ENCODE data around the gene TUBB2A.

TUBB2A gene

GRCh38 chr6:3125815-3126214, 31.5 kb downstream of the TUBB2A start:
- Histone ChIP-seq H3K9me3 (ENCODE audit: control insufficient read depth in 5 of 5, low read length in 5 of 5) (no peaks in the 10 kb centered on the region), H3K27me3 (ENCODE audit: control insufficient read depth in 5 of 5, insufficient read depth in 4 of 5, low read length in 5 of 5) (no peaks in the 10 kb centered on the region), H3K27ac (ENCODE audit: low read depth, low read length) (peak overlapping the region; percentile 23), H3K36me3 (ENCODE audit: control insufficient read depth in 5 of 5, insufficient read depth in 5 of 5, low read length in 5 of 5) (peaks cover 6 to 31% (median 25%) of the 10 kb centered on the region in 5 donors), H3K4me3 (ENCODE audit: low read depth in 1 of 5, low read length in 5 of 5) (no peak overlapping the region), H3K4me1 (ENCODE audit: control insufficient read depth in 5 of 5, insufficient read depth in 5 of 5, low read length in 5 of 5) (peaks cover 0 to 10% (median 5%) of the 10 kb centered on the region in 5 donors), H3K9ac (ENCODE audit: low read length in 5 of 5) (peak overlapping the region in 1 of 5 donors; percentile 7)

- H3K36me3 ChIP-seq (ENCODE audit: control insufficient read depth in 5 of 5, insufficient read depth in 5 of 5, low read length in 5 of 5): peaks cover 4 to 19% (median 13%) of the 10 kb centered on the region in 5 donors
- H3K4me3 ChIP-seq (ENCODE audit: low read depth in 1 of 5, low read length in 5 of 5): no peak overlapping the region
- no peak overlapping the region for H3K9ac ChIP-seq (ENCODE audit: low read length in 5 of 5)
- no peak overlapping the region for H3K27ac ChIP-seq (ENCODE audit: low read depth, low read length)
- peaks cover 0 to 22% (median 13%) of the 10 kb centered on the region in 5 donors for H3K4me1 ChIP-seq (ENCODE audit: control insufficient read depth in 5 of 5, insufficient read depth in 5 of 5, low read length in 5 of 5)
- H3K27me3 ChIP-seq (ENCODE audit: control insufficient read depth in 5 of 5, insufficient read depth in 4 of 5, low read length in 5 of 5): no peaks in the 10 kb centered on the region
- no peaks in the 10 kb centered on the region for H3K9me3 ChIP-seq (ENCODE audit: control insufficient read depth in 5 of 5, low read length in 5 of 5)
Observed at GRCh38 chr6:3124667-3125066, 32.7 kb downstream of the TUBB2A start.

GRCh38 chr6:3122823-3123182, 34.5 kb downstream of the TUBB2A start:
- H3K27ac ChIP-seq (ENCODE audit: low read depth, low read length): no peak overlapping the region
- no peaks in the 10 kb centered on the region for H3K27me3 ChIP-seq (ENCODE audit: control insufficient read depth in 5 of 5, insufficient read depth in 4 of 5, low read length in 5 of 5)
- no peak overlapping the region for H3K9ac ChIP-seq (ENCODE audit: low read length in 5 of 5)
- no peak overlapping the region for H3K4me3 ChIP-seq (ENCODE audit: low read depth in 1 of 5, low read length in 5 of 5)
- H3K4me1 ChIP-seq (ENCODE audit: control insufficient read depth in 5 of 5, insufficient read depth in 5 of 5, low read length in 5 of 5): peaks cover 5 to 32% (median 23%) of the 10 kb centered on the region in 5 donors
- no peaks in the 10 kb centered on the region for H3K9me3 ChIP-seq (ENCODE audit: control insufficient read depth in 5 of 5, low read length in 5 of 5)
- peaks cover 0 to 3% (median 0%) of the 10 kb centered on the region in 5 donors for H3K36me3 ChIP-seq (ENCODE audit: control insufficient read depth in 5 of 5, insufficient read depth in 5 of 5, low read length in 5 of 5)

GRCh38 chr6:3120765-3121089, 36.6 kb downstream of the TUBB2A start:
- Histone ChIP-seq H3K27ac (ENCODE audit: low read depth, low read length) (peak overlapping the region; percentile 45), H3K9me3 (ENCODE audit: control insufficient read depth in 5 of 5, low read length in 5 of 5) (no peaks in the 10 kb centered on the region), H3K36me3 (ENCODE audit: control insufficient read depth in 5 of 5, insufficient read depth in 5 of 5, low read length in 5 of 5) (peaks cover 0 to 6% (median 0%) of the 10 kb centered on the region in 5 donors), H3K4me1 (ENCODE audit: control insufficient read depth in 5 of 5, insufficient read depth in 5 of 5, low read length in 5 of 5) (peaks cover 5 to 46% (median 38%) of the 10 kb centered on the region in 5 donors), H3K27me3 (ENCODE audit: control insufficient read depth in 5 of 5, insufficient read depth in 4 of 5, low read length in 5 of 5) (no peaks in the 10 kb centered on the region), H3K9ac (ENCODE audit: low read length in 5 of 5) (peak overlapping the region in 1 of 5 donors; percentile 7), H3K4me3 (ENCODE audit: low read depth in 1 of 5, low read length in 5 of 5) (no peak overlapping the region)

GRCh38 chr6:3119040-3119723, 38.2 kb downstream of the TUBB2A start:
- Histone ChIP-seq H3K27me3 (ENCODE audit: control insufficient read depth in 5 of 5, insufficient read depth in 4 of 5, low read length in 5 of 5) (no peaks in the 10 kb centered on the region), H3K4me3 (ENCODE audit: low read depth in 1 of 5, low read length in 5 of 5) (peak overlapping the region; percentile 78 to 90 (median 86)), H3K9ac (ENCODE audit: low read length in 5 of 5) (peak overlapping the region; percentile 74 to 89 (median 85)), H3K9me3 (ENCODE audit: control insufficient read depth in 5 of 5, low read length in 5 of 5) (no peaks in the 10 kb centered on the region), H3K4me1 (ENCODE audit: control insufficient read depth in 5 of 5, insufficient read depth in 5 of 5, low read length in 5 of 5) (peaks cover 5 to 43% (median 41%) of the 10 kb centered on the region in 5 donors), H3K27ac (ENCODE audit: low read depth, low read length) (peak overlapping the region; percentile 90), H3K36me3 (ENCODE audit: control insufficient read depth in 5 of 5, insufficient read depth in 5 of 5, low read length in 5 of 5) (peaks cover 0 to 16% (median 12%) of the 10 kb centered on the region in 5 donors)

- Histone ChIP-seq H3K27me3 (ENCODE audit: control insufficient read depth in 5 of 5, insufficient read depth in 4 of 5, low read length in 5 of 5) (no peaks in the 10 kb centered on the region), H3K4me3 (ENCODE audit: low read depth in 1 of 5, low read length in 5 of 5) (peak within 1 kb of the TSS; percentile 78 to 90 (median 86)), H3K9ac (ENCODE audit: low read length in 5 of 5) (peak within 1 kb of the TSS; percentile 74 to 89 (median 85)), H3K36me3 (ENCODE audit: control insufficient read depth in 5 of 5, insufficient read depth in 5 of 5, low read length in 5 of 5) (peaks cover 0 to 22% (median 19%) of the 10 kb centered on the region in 5 donors), H3K27ac (ENCODE audit: low read depth, low read length) (peak within 1 kb of the TSS; percentile 90), H3K4me1 (ENCODE audit: control insufficient read depth in 5 of 5, insufficient read depth in 5 of 5, low read length in 5 of 5) (peaks cover 5 to 44% (median 43%) of the 10 kb centered on the region in 5 donors), H3K9me3 (ENCODE audit: control insufficient read depth in 5 of 5, low read length in 5 of 5) (no peaks in the 10 kb centered on the region)
Observed at GRCh38 chr6:3118353-3119039, 38.8 kb downstream of the TUBB2A start, which contains the start of gene BPHL. Gene BPHL (plus strand): TSS chr6:3118711. CDS start chr6:3118741, 30 bp downstream.

GRCh38 chr6:3117912-3118352, 39.4 kb downstream of the TUBB2A start:
- Histone ChIP-seq H3K9ac (ENCODE audit: low read length in 5 of 5) (peak overlapping the region in 3 of 5 donors; percentile 66 to 83 (median 74)), H3K4me1 (ENCODE audit: control insufficient read depth in 5 of 5, insufficient read depth in 5 of 5, low read length in 5 of 5) (peaks cover 5 to 44% (median 43%) of the 10 kb centered on the region in 5 donors), H3K9me3 (ENCODE audit: control insufficient read depth in 5 of 5, low read length in 5 of 5) (no peaks in the 10 kb centered on the region), H3K27ac (ENCODE audit: low read depth, low read length) (peak overlapping the region; percentile 90), H3K4me3 (ENCODE audit: low read depth in 1 of 5, low read length in 5 of 5) (peak overlapping the region; percentile 64 to 90 (median 85)), H3K36me3 (ENCODE audit: control insufficient read depth in 5 of 5, insufficient read depth in 5 of 5, low read length in 5 of 5) (peaks cover 0 to 28% (median 24%) of the 10 kb centered on the region in 5 donors), H3K27me3 (ENCODE audit: control insufficient read depth in 5 of 5, insufficient read depth in 4 of 5, low read length in 5 of 5) (no peaks in the 10 kb centered on the region)

- Histone ChIP-seq H3K9me3 (ENCODE audit: control insufficient read depth in 5 of 5, low read length in 5 of 5) (no peaks in the 10 kb centered on the region), H3K36me3 (ENCODE audit: control insufficient read depth in 5 of 5, insufficient read depth in 5 of 5, low read length in 5 of 5) (peaks cover 4 to 57% (median 42%) of the 10 kb centered on the region in 5 donors), H3K4me3 (ENCODE audit: low read depth in 1 of 5, low read length in 5 of 5) (no peak overlapping the region), H3K9ac (ENCODE audit: low read length in 5 of 5) (no peak overlapping the region), H3K27me3 (ENCODE audit: control insufficient read depth in 5 of 5, insufficient read depth in 4 of 5, low read length in 5 of 5) (no peaks in the 10 kb centered on the region), H3K27ac (ENCODE audit: low read depth, low read length) (no peak overlapping the region), H3K4me1 (ENCODE audit: control insufficient read depth in 5 of 5, insufficient read depth in 5 of 5, low read length in 5 of 5) (peaks cover 2 to 34% (median 30%) of the 10 kb centered on the region in 5 donors)
Observed at GRCh38 chr6:3114377-3114776, 43.0 kb downstream of the TUBB2A start.

- Histone ChIP-seq H3K4me3 (ENCODE audit: low read depth in 1 of 5, low read length in 5 of 5) (no peak overlapping the region), H3K27ac (ENCODE audit: low read depth, low read length) (peak overlapping the region; percentile 51), H3K4me1 (ENCODE audit: control insufficient read depth in 5 of 5, insufficient read depth in 5 of 5, low read length in 5 of 5) (peaks cover 2 to 36% (median 22%) of the 10 kb centered on the region in 5 donors), H3K27me3 (ENCODE audit: control insufficient read depth in 5 of 5, insufficient read depth in 4 of 5, low read length in 5 of 5) (no peaks in the 10 kb centered on the region), H3K36me3 (ENCODE audit: control insufficient read depth in 5 of 5, insufficient read depth in 5 of 5, low read length in 5 of 5) (peaks cover 14 to 88% (median 76%) of the 10 kb centered on the region in 5 donors), H3K9me3 (ENCODE audit: control insufficient read depth in 5 of 5, low read length in 5 of 5) (no peaks in the 10 kb centered on the region), H3K9ac (ENCODE audit: low read length in 5 of 5) (no peak overlapping the region)
Observed at GRCh38 chr6:3109761-3110160, 47.6 kb downstream of the TUBB2A start.
